HG03108 (cell line): ENCODE results near the gene INPP4B.

Source experiments
- ATAC-seq: cut with Tn5 transposase; IDR thresholded peaks from one replicate; pipeline ENCODE4 v1.9.1; 2021; ENCODE audit warnings: moderate library complexity; ENCODE audit not compliant: unreplicated experiment

INPP4B gene

GRCh38 chr4:142324572-142324971 lies 521.5 kb downstream of the INPP4B start:
- no peak for ATAC-seq

- no peak for ATAC-seq
Observed at GRCh38 chr4:142322996-142323395, 523.1 kb downstream of the INPP4B start.

GRCh38 chr4:142318280-142318679 lies 527.8 kb downstream of the INPP4B start:
- ATAC-seq, result no peak

GRCh38 chr4:142316913-142317312 lies 529.2 kb downstream of the INPP4B start:
- no peak for ATAC-seq

- no peak for ATAC-seq
Observed at GRCh38 chr4:142316025-142316424, 530.1 kb downstream of the INPP4B start.

- ATAC-seq, result no peak
Observed at GRCh38 chr4:142314686-142315085, 531.4 kb downstream of the INPP4B start.

- no peak for ATAC-seq
Observed at GRCh38 chr4:142314247-142314646, 531.9 kb downstream of the INPP4B start.

- ATAC-seq, result no peak
Observed at GRCh38 chr4:142312391-142312790, 533.7 kb downstream of the INPP4B start.

- no peak for ATAC-seq
Observed at GRCh38 chr4:142311916-142312315, 534.2 kb downstream of the INPP4B start.

GRCh38 chr4:142309772-142310171 lies 536.3 kb downstream of the INPP4B start:
- ATAC-seq, result no peak

- no peak for ATAC-seq
Observed at GRCh38 chr4:142307857-142308256, 538.2 kb downstream of the INPP4B start.

- ATAC-seq, result no peak
Observed at GRCh38 chr4:142297313-142297712, 548.8 kb downstream of the INPP4B start.

- no peak for ATAC-seq
Observed at GRCh38 chr4:142293536-142293935, 552.6 kb downstream of the INPP4B start.

- no peak for ATAC-seq
Observed at GRCh38 chr4:142292231-142292630, 553.9 kb downstream of the INPP4B start.

GRCh38 chr4:142291299-142292050 lies 554.6 kb downstream of the INPP4B start:
- ATAC-seq, result no peak

GRCh38 chr4:142287371-142287770 lies 558.7 kb downstream of the INPP4B start:
- no peak for ATAC-seq

GRCh38 chr4:142285222-142285583 lies 560.9 kb downstream of the INPP4B start:
- ATAC-seq, result no peak

GRCh38 chr4:142284402-142285221 lies 561.5 kb downstream of the INPP4B start:
- no peak for ATAC-seq

GRCh38 chr4:142282870-142283431 lies 563.1 kb downstream of the INPP4B start:
- no peak for ATAC-seq

GRCh38 chr4:142281999-142282398 lies 564.1 kb downstream of the INPP4B start:
- no peak for ATAC-seq

- no peak for ATAC-seq
Observed at GRCh38 chr4:142278663-142279062, 567.4 kb downstream of the INPP4B start.

GRCh38 chr4:142278171-142278570 lies 567.9 kb downstream of the INPP4B start:
- no peak for ATAC-seq
